Small intestine (tissue), 7 donors: ENCODE data around the gene TEDDM1. TPM values are rescaled to one million over a fixed set of nuclear protein-coding genes. Genes with fewer than 3 reads are reported as not detected.

Experiments used
- DNase-seq, 2 donors: peaks; one replicate each; pipeline versions ENCODE4 v3.0.0 to v3.0.0-alpha.2; 2013
- FAIRE-seq: peaks from 2 replicates; lab custom pipeline; 2012; peaks lifted over from hg19 to GRCh38; lab: Jason Lieb, UNC
- H3K27ac ChIP-seq, 3 donors: one replicate each; pipeline ENCODE4 v1.5.1; 2013; ENCODE audit warnings: low read length in 2 of 3, mild to moderate bottlenecking in 2 of 3, control low read depth in 1 of 3, inconsistent platforms in 1 of 3, low read depth in 1 of 3, moderate library complexity in 1 of 3
- H3K27me3 ChIP-seq, 3 donors: one replicate each; pipeline ENCODE4 v1.6.1; 2013; ENCODE audit warnings: low read length in 3 of 3, inconsistent platforms in 1 of 3; ENCODE audit not compliant: control insufficient read depth in 3 of 3, insufficient read depth in 3 of 3
- H3K36me3 ChIP-seq, 3 donors: one replicate each; pipeline ENCODE4 v1.6.1; 2013; ENCODE audit warnings: low read length in 3 of 3, inconsistent platforms in 1 of 3, low read depth in 1 of 3, mild to moderate bottlenecking in 1 of 3, moderate library complexity in 1 of 3; ENCODE audit not compliant: control insufficient read depth in 3 of 3, insufficient read depth in 2 of 3
- H3K4me1 ChIP-seq, 3 donors: one replicate each; pipeline ENCODE4 v1.6.1; 2013; ENCODE audit warnings: low read length in 2 of 3, inconsistent platforms in 1 of 3, low read depth in 1 of 3, mild to moderate bottlenecking in 1 of 3, moderate library complexity in 1 of 3; ENCODE audit not compliant: control insufficient read depth in 3 of 3, insufficient read depth in 2 of 3
- H3K4me3 ChIP-seq, 3 donors: one replicate each; pipeline ENCODE4 v1.5.1; 2013; ENCODE audit warnings: low read length in 3 of 3, control low read depth in 1 of 3, inconsistent platforms in 1 of 3, low read depth in 1 of 3, mild to moderate bottlenecking in 1 of 3, moderate library complexity in 1 of 3
- H3K9me3 ChIP-seq, 2 donors: one replicate each; pipeline ENCODE4 v1.6.1; 2013; ENCODE audit warnings: low read depth in 1 of 2, low read length in 1 of 2; ENCODE audit not compliant: control insufficient read depth in 2 of 2, insufficient read depth in 1 of 2
- WGBS, 3 donors: extraction: QIAGEN DNeasy Blood & Tissue Kit; methylation state at CpG; one replicate each; pipeline ENCODE4 v1.1.7; 2013; 5-methylcytosine and 5-hydroxymethylcytosine counted together
- polyA plus RNA-seq, 4 donors: library from polyadenylated mRNA; stranded (reverse) in 3 of 4; unstranded in 1 of 4; fragments of 200-250 nt in 3 of 4; fragments of 120-200 nt in 1 of 4; gene quantifications; one replicate each; pipeline versions ENCODE4 v1.2.1 to v1.2.3, GENCODE V29; 2013
- donor health status: healthy with polysubstance abuse.
- donor health status: control.
- donor health status: control.
- donor health status: Bipolar disorder and iron deficiency.
- donor health status: healthy.

TEDDM1 gene
- polyA plus RNA-seq, 4 donors, result 0.16 TPM; not detected in 3

- peak overlapping the region in 1 of 3 donors; percentile 18 for H3K27ac ChIP-seq
- peak overlapping the region in 2 of 3 donors; percentile 40 to 92 for H3K4me3 ChIP-seq
- DNase-seq (no peak), FAIRE-seq (no peak)
- no peaks in the 10 kb centered on the region for H3K27me3 ChIP-seq
- peaks cover 0 to 46% (median 28%) of the 10 kb centered on the region in 3 donors for H3K36me3 ChIP-seq
- H3K9me3 ChIP-seq, result no peaks in the 10 kb centered on the region
- 48 to 67% (median 63%) methylated on average over 5 of the region's 5 CpGs for WGBS, 3 donors
- peaks cover 0 to 5% (median 0%) of the 10 kb centered on the region in 3 donors for H3K4me1 ChIP-seq
Measured at GRCh38 chr1:182388392-182389134, 11.9 kb downstream of the TEDDM1 start.

GRCh38 chr1:182387566-182387965 is 12.9 kb downstream of the TEDDM1 start:
- Histone ChIP-seq H3K9me3 (no peaks in the 10 kb centered on the region), H3K27ac (no peak overlapping the region), H3K27me3 (no peaks in the 10 kb centered on the region), H3K4me1 (peaks cover 0 to 3% (median 0%) of the 10 kb centered on the region in 3 donors), H3K36me3 (peaks cover 0 to 46% (median 28%) of the 10 kb centered on the region in 3 donors), H3K4me3 (no peak overlapping the region)
- FAIRE-seq, result no peak
- no peak for DNase-seq
- 81 to 84% (median 81%) methylated on average over 2 of the region's 2 CpGs for WGBS, 3 donors

- Histone ChIP-seq H3K9me3 (no peaks in the 10 kb centered on the region), H3K27ac (no peak overlapping the region), H3K4me1 (no peaks in the 10 kb centered on the region), H3K27me3 (no peaks in the 10 kb centered on the region), H3K36me3 (peaks cover 0 to 48% (median 28%) of the 10 kb centered on the region in 3 donors), H3K4me3 (no peak overlapping the region)
- 87 to 96% (median 96%) methylated on average over 5 of the region's 5 CpGs for WGBS, 3 donors
- no peak for DNase-seq
- no peak for FAIRE-seq
Measured at GRCh38 chr1:182386980-182387379, 13.5 kb downstream of the TEDDM1 start.

GRCh38 chr1:182385885-182386853 is 14.3 kb downstream of the TEDDM1 start:
- Histone ChIP-seq H3K27me3 (no peaks in the 10 kb centered on the region), H3K4me3 (peak overlapping the region in 1 of 3 donors; percentile 12), H3K4me1 (no peaks in the 10 kb centered on the region), H3K36me3 (peaks cover 0 to 48% (median 28%) of the 10 kb centered on the region in 3 donors), H3K9me3 (no peaks in the 10 kb centered on the region), H3K27ac (no peak overlapping the region)
- DNase-seq, result no peak
- FAIRE-seq, result no peak
- 91 to 92% (median 92%) methylated on average over 8 of the region's 8 CpGs for WGBS, 3 donors

- no peak for FAIRE-seq
- WGBS, 3 donors, result 94% methylated on average over 19 of the region's 19 CpGs
- Histone ChIP-seq H3K4me3 (no peak overlapping the region), H3K27me3 (no peaks in the 10 kb centered on the region), H3K4me1 (no peaks in the 10 kb centered on the region), H3K27ac (no peak overlapping the region), H3K36me3 (peaks cover 0 to 38% (median 28%) of the 10 kb centered on the region in 3 donors), H3K9me3 (no peaks in the 10 kb centered on the region)
- DNase-seq, result no peak
Measured at GRCh38 chr1:182384387-182384960, 16.0 kb downstream of the TEDDM1 start.

GRCh38 chr1:182383934-182384333 is 16.5 kb downstream of the TEDDM1 start:
- no peak for FAIRE-seq
- Histone ChIP-seq H3K4me1 (no peaks in the 10 kb centered on the region), H3K4me3 (no peak overlapping the region), H3K9me3 (no peaks in the 10 kb centered on the region), H3K36me3 (peaks cover 0 to 38% (median 28%) of the 10 kb centered on the region in 3 donors), H3K27me3 (no peaks in the 10 kb centered on the region), H3K27ac (no peak overlapping the region)
- DNase-seq, result no peak
- WGBS, 3 donors, result 81 to 86% (median 83%) methylated on average over 7 of the region's 7 CpGs

- FAIRE-seq (no peak), DNase-seq (no peak)
- H3K9me3 ChIP-seq, result no peaks in the 10 kb centered on the region
- H3K27me3 ChIP-seq, result no peaks in the 10 kb centered on the region
- peaks cover 0 to 33% (median 26%) of the 10 kb centered on the region in 3 donors for H3K36me3 ChIP-seq
- 87 to 92% (median 87%) methylated on average over 4 of the region's 4 CpGs for WGBS, 3 donors
- H3K27ac ChIP-seq, result no peak overlapping the region
- no peak overlapping the region for H3K4me3 ChIP-seq
- H3K4me1 ChIP-seq, result no peaks in the 10 kb centered on the region
Measured at GRCh38 chr1:182383037-182383661, 17.3 kb downstream of the TEDDM1 start.
